Osteoblast (primary cell): Measurements from ENCODE around the gene KRTAP20-1. TPM values are rescaled to one million over a fixed set of nuclear protein-coding genes. Genes with fewer than 3 reads are reported as not detected.

Source experiments
- DNase-seq: peaks from one replicate; pipeline ENCODE4 v3.0.0; 2011; ENCODE audit warnings: low spot score, mixed read lengths; ENCODE audit not compliant: insufficient read length; ENCODE audit errors: missing footprints
- H2AFZ ChIP-seq: 2 replicates; pipeline ENCODE4 v1.6.0; 2011; ENCODE audit warnings: mild to moderate bottlenecking, low read length
- H3K27ac ChIP-seq: 2 replicates; pipeline ENCODE4 v1.5.1; 2011; ENCODE audit warnings: mild to moderate bottlenecking, low read depth, low read length, moderate library complexity
- H3K27me3 ChIP-seq: 2 replicates; pipeline ENCODE4 v1.6.0; 2012; ENCODE audit warnings: mild to moderate bottlenecking, control low read depth, inconsistent platforms, low read length, moderate library complexity; ENCODE audit not compliant: insufficient read depth
- H3K36me3 ChIP-seq: 2 replicates; pipeline ENCODE4 v1.5.1; 2011; ENCODE audit warnings: mild to moderate bottlenecking, low read length, control low read depth, moderate library complexity; ENCODE audit not compliant: insufficient read depth
- H3K4me1 ChIP-seq: 2 replicates; pipeline ENCODE4 v1.5.1; 2011; ENCODE audit warnings: mild to moderate bottlenecking, low read length, control low read depth, moderate library complexity; ENCODE audit not compliant: insufficient read depth
- H3K4me2 ChIP-seq: 2 replicates; pipeline ENCODE4 v1.6.0; 2011; ENCODE audit warnings: mild to moderate bottlenecking, low read length; ENCODE audit not compliant: insufficient read depth
- H3K4me3 ChIP-seq: fragments of 200-600 bp; sonication (generic); 3 replicates; pipeline ENCODE4 v1.5.1; 2012; ENCODE audit warnings: mild to moderate bottlenecking, low read length, inconsistent platforms; ENCODE audit not compliant: insufficient read depth
- H3K79me2 ChIP-seq: 2 replicates; pipeline ENCODE4 v1.6.0; 2012; ENCODE audit warnings: mild to moderate bottlenecking, low read length, control low read depth, inconsistent platforms; ENCODE audit not compliant: insufficient read depth
- H3K9me3 ChIP-seq: 2 replicates; pipeline ENCODE4 v1.5.1; 2011; ENCODE audit warnings: low read depth, low read length, control low read depth
- H4K20me1 ChIP-seq: 2 replicates; pipeline ENCODE4 v1.6.0; 2012; ENCODE audit warnings: mild to moderate bottlenecking, low read length, control low read depth; ENCODE audit not compliant: insufficient read depth
- total RNA-seq: library from RNA; depleted of rRNA; stranded (reverse); fragments of >200 nt; gene quantifications from 2 replicates; pipeline ENCODE4 v1.2.3, GENCODE V29; 2012
- TF ChIP-seq, protein P1 (sequence below): IDR thresholded peaks from 2 replicates; pipeline ENCODE4 v1.5.1; 2011; ENCODE audit warnings: mild to moderate bottlenecking, low read depth, low read length, moderate library complexity; ENCODE audit errors: extremely low read depth

KRTAP20-1 gene
- total RNA-seq, 1 donor, result not detected

DNA sequence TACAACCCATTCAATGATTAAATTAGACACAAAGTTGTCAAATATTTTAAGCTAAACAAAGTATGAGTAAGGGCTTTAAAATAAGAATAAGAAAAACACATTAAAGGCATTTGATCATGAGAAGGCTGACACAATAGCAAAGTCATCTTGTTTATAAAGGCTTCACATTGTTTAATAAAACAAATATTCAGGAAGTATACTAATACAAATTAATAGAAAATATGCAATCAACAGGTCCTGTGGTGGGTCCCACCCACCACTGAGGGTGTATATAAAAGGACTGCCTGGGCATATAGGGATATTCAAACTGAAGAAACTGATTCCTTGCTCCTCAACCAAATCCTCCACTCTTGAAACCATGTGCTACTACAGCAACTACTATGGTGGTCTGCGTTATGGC is 18.7 kb downstream of the KRTAP20-1 start, which contains the start of gene KRTAP20-2:
Gene KRTAP20-2 (plus strand): TSS at position 301 of the 400 bp plus-strand sequence. CDS start 58 bp downstream, at position 359.
- DNase-seq, result no peak
- TF ChIP-seq, protein P1, sequence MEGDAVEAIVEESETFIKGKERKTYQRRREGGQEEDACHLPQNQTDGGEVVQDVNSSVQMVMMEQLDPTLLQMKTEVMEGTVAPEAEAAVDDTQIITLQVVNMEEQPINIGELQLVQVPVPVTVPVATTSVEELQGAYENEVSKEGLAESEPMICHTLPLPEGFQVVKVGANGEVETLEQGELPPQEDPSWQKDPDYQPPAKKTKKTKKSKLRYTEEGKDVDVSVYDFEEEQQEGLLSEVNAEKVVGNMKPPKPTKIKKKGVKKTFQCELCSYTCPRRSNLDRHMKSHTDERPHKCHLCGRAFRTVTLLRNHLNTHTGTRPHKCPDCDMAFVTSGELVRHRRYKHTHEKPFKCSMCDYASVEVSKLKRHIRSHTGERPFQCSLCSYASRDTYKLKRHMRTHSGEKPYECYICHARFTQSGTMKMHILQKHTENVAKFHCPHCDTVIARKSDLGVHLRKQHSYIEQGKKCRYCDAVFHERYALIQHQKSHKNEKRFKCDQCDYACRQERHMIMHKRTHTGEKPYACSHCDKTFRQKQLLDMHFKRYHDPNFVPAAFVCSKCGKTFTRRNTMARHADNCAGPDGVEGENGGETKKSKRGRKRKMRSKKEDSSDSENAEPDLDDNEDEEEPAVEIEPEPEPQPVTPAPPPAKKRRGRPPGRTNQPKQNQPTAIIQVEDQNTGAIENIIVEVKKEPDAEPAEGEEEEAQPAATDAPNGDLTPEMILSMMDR, result no peak

DNA sequence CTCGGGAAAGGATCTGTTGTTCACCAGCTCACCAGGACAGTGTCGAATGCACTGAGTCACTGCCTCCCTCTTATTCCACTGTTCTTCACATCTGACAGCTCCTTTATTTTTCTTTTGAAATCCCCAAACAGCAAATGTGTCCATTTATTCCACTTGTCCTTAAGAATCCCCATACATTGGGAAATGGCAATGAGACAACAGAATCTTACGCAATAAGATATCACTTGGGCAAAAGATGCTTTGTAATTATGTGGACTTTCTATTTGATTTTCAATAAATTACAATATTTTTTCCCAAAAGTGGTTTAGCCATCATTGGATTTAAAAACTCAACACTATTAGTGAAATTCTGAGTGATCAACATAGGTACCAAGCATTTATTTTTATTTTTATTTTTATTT is 22.5 kb downstream of the KRTAP20-1 start:
- TF ChIP-seq, protein P1, result no peak
- no peak overlapping the region for H2AFZ ChIP-seq
- no peaks in the 10 kb centered on the region for H3K79me2 ChIP-seq
- no peaks in the 10 kb centered on the region for H4K20me1 ChIP-seq
- no peaks in the 10 kb centered on the region for H3K9me3 ChIP-seq
- H3K4me2 ChIP-seq, result no peak overlapping the region
- H3K27me3 ChIP-seq, result no peaks in the 10 kb centered on the region
- no peak for DNase-seq
- no peaks in the 10 kb centered on the region for H3K36me3 ChIP-seq
- no peaks in the 10 kb centered on the region for H3K4me1 ChIP-seq
- no peak overlapping the region for H3K27ac ChIP-seq
- no peak overlapping the region for H3K4me3 ChIP-seq

More for the DNA sequence above, 18.7 kb downstream of the KRTAP20-1 start, which contains the start of gene KRTAP20-2:
- no peaks in the 10 kb centered on the region for H3K27me3 ChIP-seq
- H4K20me1 ChIP-seq, result no peaks in the 10 kb centered on the region
- H3K79me2 ChIP-seq, result no peaks in the 10 kb centered on the region
- H3K27ac ChIP-seq, result no peak within 1 kb of the TSS
- H3K4me1 ChIP-seq, result no peaks in the 10 kb centered on the region
- no peaks in the 10 kb centered on the region for H3K9me3 ChIP-seq
- no peaks in the 10 kb centered on the region for H3K36me3 ChIP-seq
- no peak within 1 kb of the TSS for H3K4me2 ChIP-seq
- H2AFZ ChIP-seq, result no peak within 1 kb of the TSS
- H3K4me3 ChIP-seq, result no peak within 1 kb of the TSS

DNA sequence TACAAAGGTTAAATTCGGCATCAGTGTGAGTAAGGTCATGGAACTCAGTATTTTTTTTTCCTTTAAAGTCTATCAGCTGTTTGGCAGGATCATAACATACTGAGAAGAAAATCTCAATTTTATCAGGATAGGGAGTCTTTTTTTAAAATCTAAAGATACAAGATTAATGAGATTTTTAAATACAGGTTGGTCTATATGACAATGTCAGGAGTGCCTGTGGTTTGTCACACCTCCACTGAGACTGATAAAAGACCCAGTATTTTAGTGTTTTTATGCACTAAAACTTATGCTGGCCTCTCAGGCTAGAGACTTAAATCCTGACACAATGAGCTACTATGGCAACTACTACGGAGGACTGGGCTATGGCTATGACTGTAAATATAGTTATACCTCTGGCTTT is 26.3 kb downstream of the KRTAP20-1 start, which contains the start of gene KRTAP20-3:
Gene KRTAP20-3 (plus strand): TSS at position 301 of the 400 bp plus-strand sequence.
- Histone ChIP-seq H3K4me2 (no peak within 1 kb of the TSS), H3K79me2 (no peaks in the 10 kb centered on the region), H3K36me3 (no peaks in the 10 kb centered on the region), H2AFZ (no peak within 1 kb of the TSS), H3K27ac (no peak within 1 kb of the TSS), H3K27me3 (no peaks in the 10 kb centered on the region), H4K20me1 (no peaks in the 10 kb centered on the region), H3K4me3 (no peak within 1 kb of the TSS), H3K4me1 (no peaks in the 10 kb centered on the region), H3K9me3 (no peaks in the 10 kb centered on the region)
- DNase-seq, result no peak
- TF ChIP-seq, protein P1, result no peak

DNA sequence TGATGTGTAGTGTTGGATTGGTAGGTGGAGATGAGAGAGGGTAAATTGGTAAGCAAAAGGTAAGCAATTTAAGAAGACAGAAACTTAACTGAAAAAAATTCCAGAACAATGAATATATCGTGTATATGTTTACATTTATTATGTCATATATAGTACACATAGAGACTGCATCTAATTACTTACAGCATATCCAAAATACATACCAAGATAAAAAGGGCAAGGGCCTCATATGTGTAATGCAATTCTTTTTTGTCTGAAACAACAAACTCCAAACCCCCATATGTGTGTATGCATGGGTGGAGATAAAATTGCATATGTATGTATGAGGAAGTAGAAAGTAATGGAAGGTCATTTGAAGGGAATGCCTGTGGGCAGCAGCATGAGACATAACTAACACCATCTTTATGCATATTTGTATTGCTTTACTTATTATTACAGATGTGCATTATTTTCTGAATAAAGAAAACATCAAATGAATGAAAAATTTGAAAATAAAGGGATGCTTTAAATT is 30.7 kb downstream of the KRTAP20-1 start:
- Histone ChIP-seq H3K27ac (no peak overlapping the region), H3K9me3 (no peaks in the 10 kb centered on the region), H4K20me1 (no peaks in the 10 kb centered on the region), H3K79me2 (no peaks in the 10 kb centered on the region), H3K27me3 (no peaks in the 10 kb centered on the region), H3K4me1 (no peaks in the 10 kb centered on the region), H3K4me2 (no peak overlapping the region), H3K36me3 (no peaks in the 10 kb centered on the region), H2AFZ (no peak overlapping the region), H3K4me3 (no peak overlapping the region)
- DNase-seq, result no peak
- TF ChIP-seq, protein P1, result no peak
